ENCODE measurements around the gene PIMREG. TPM values are rescaled to one million over a fixed set of nuclear protein-coding genes. Genes with fewer than 3 reads are reported as not detected.

PIMREG gene
- polyA plus RNA-seq, 2 of the 4 experiments (the other 2 are of a cell fraction), result 26.3 to 28.9 TPM

- ChIA-PET CTCF (interaction anchor here (0.7 to 6.2 kb wide), 9 partner anchors 13 to 180 kb away, joined by 3 to 91 read pairs (median 3); no protein-coding TSS in a partner anchor), POLR2A (interaction anchor here (0.7 kb wide), 1 partner anchor 164 kb away, joined by 4 read pairs; no protein-coding TSS in a partner anchor)
- ATAC-seq, result no peak
- TF ChIP-seq EHF (CRISPR knock-in tag; IDR thresholded peaks at IDR 0.05), result no peak
- TF ChIP-seq HOXB5 (CRISPR knock-in tag; IDR thresholded peaks at IDR 0.05), result no peak
- TF ChIP-seq PBX3 (IDR thresholded peaks at IDR 0.05), result no peak
- no peak for TF ChIP-seq REST (IDR thresholded peaks at IDR 0.05)
- TF ChIP-seq MAX (IDR thresholded peaks at IDR 0.05), result no peak
- no peak for TF ChIP-seq GATA3 (IDR thresholded peaks at IDR 0.05; ENCODE audit: borderline replicate concordance)
- TF ChIP-seq HDAC2 (IDR thresholded peaks at IDR 0.05), result no peak
- TF ChIP-seq ESRRA (IDR thresholded peaks at IDR 0.05; ENCODE audit: borderline replicate concordance, low read length), result no peak
- TF ChIP-seq JUNB (IDR thresholded peaks at IDR 0.05), result no peak
- 67% methylated on average over 5 of the region's 5 CpGs for WGBS (ENCODE audit: missing lambda C conversion rate)
- H3K4me3 ChIP-seq, result no peak overlapping the region
- no peak overlapping the region for H3K27ac ChIP-seq
- H3K9me3 ChIP-seq, result no peaks in the 10 kb centered on the region
- no peak overlapping the region for H3K4me2 ChIP-seq
- no peaks in the 10 kb centered on the region for H3K4me1 ChIP-seq
- DNase-seq (ENCODE audit: low read depth in 1 of 2, low spot score in 1 of 2), result no peak
- no peak for FAIRE-seq
Observed at GRCh38 chr17:6485646-6486412, 41.6 kb downstream of the PIMREG start.

GRCh38 chr17:6487251-6488007, 43.2 kb downstream of the PIMREG start:
- TF ChIP-seq HDAC2 (IDR thresholded peaks at IDR 0.05) (no peak), ZSCAN20 (CRISPR knock-in tag; IDR thresholded peaks at IDR 0.05) (no peak), SREBF2 (IDR thresholded peaks at IDR 0.05) (no peak), EP300 (IDR thresholded peaks at IDR 0.05) (no peak), POLR2A (IDR thresholded peaks at IDR 0.05; ENCODE audit: low read length) (no peak), MYC (IDR thresholded peaks at IDR 0.05; ENCODE audit: borderline replicate concordance, low read length) (no peak), ELK1 (IDR thresholded peaks at IDR 0.05; ENCODE audit: low read depth, low read length) (no peak), ZFP36 (IDR thresholded peaks at IDR 0.05; ENCODE audit: borderline replicate concordance, partially characterized antibody) (no peak), PHF8 (IDR thresholded peaks at IDR 0.05; ENCODE audit: borderline replicate concordance, low read depth) (no peak), USF2 (IDR thresholded peaks at IDR 0.05) (no peak), REST (IDR thresholded peaks at IDR 0.05) (no peak), PBX3 (IDR thresholded peaks at IDR 0.05) (no peak), JUN (IDR thresholded peaks at IDR 0.05) (no peak), TP53 (CRISPR knock-in tag; IDR thresholded peaks at IDR 0.05) (no peak)
- Histone ChIP-seq H3K9me3 (no peaks in the 10 kb centered on the region), H3K4me3 (no peak overlapping the region), H3K4me1 (no peaks in the 10 kb centered on the region), H3K27ac (no peak overlapping the region; a peak in 1 of 6 replicates), H3K4me2 (no peak overlapping the region)
- FAIRE-seq (no peak), DNase-seq (ENCODE audit: low read depth in 1 of 2, low spot score in 1 of 2) (no peak), ATAC-seq (no peak)
- CTCF ChIA-PET, result interaction anchor here (0.5 to 6.2 kb wide), 5 partner anchors 14 to 178 kb away, joined by 3 to 91 read pairs (median 3); no protein-coding TSS in a partner anchor
- POLR2A ChIA-PET, result no interaction called here
- WGBS (ENCODE audit: missing lambda C conversion rate), result 64% methylated on average over 13 of the region's 13 CpGs

Data from A549 (cell line).